NOMO-1 treated with dmso at 0.1 percent for 144 hours (cell line): ENCODE data around the gene SLC8B1.
A peak's percentile ranks its signal among the peaks of the same experiment; 100 is the strongest.
"Not testable (repeated sequence)": the region's sequence is repeated elsewhere in the genome, so short reads cannot be mapped to it uniquely, and the experiment has no call there.

Experiments used
- DNase-seq: peaks from one replicate; lab custom pipeline; 2025; ENCODE audit not compliant: unreplicated experiment; lab: John Stamatoyannopoulos, UW

SLC8B1 gene

GRCh38 chr12:113358381-113359132 is 23.6 kb upstream of the SLC8B1 start, which contains the start of gene PLBD2:
PLBD2 (plus strand) TSS chr12:113358587; CDS start chr12:113358601, 14 bp downstream.
- peak; percentile 94 for DNase-seq

GRCh38 chr12:113354192-113354591 is 19.3 kb upstream of the SLC8B1 start:
- DNase-seq: not testable (repeated sequence)

- no peak for DNase-seq
These were observed 16.2 kb upstream of the SLC8B1 start for GRCh38 chr12:113351089-113351488.

GRCh38 chr12:113348849-113349536 is 14.1 kb upstream of the SLC8B1 start:
- DNase-seq: no peak

- DNase-seq: no peak
These were observed 13.0 kb upstream of the SLC8B1 start for GRCh38 chr12:113347892-113348291.

- no peak for DNase-seq
These were observed 12.2 kb upstream of the SLC8B1 start for GRCh38 chr12:113347107-113347506.

GRCh38 chr12:113346353-113346752 is 11.4 kb upstream of the SLC8B1 start:
- DNase-seq: no peak

- DNase-seq: no peak
These were observed 10.4 kb upstream of the SLC8B1 start for GRCh38 chr12:113345318-113345717.

- DNase-seq: no peak
These were observed 6.6 kb upstream of the SLC8B1 start for GRCh38 chr12:113341535-113341934.

GRCh38 chr12:113340061-113340460 is 5.2 kb upstream of the SLC8B1 start:
- no peak for DNase-seq

- no peak for DNase-seq
These were observed 4.6 kb upstream of the SLC8B1 start for GRCh38 chr12:113339540-113339939.

- DNase-seq: peak; percentile 75
These were observed 778 bp downstream of the SLC8B1 start for GRCh38 chr12:113333877-113334785.

GRCh38 chr12:113333418-113333750 is 1.5 kb downstream of the SLC8B1 start:
- DNase-seq: no peak

GRCh38 chr12:113332688-113333417 is 2.1 kb downstream of the SLC8B1 start:
- no peak for DNase-seq

- DNase-seq: no peak
These were observed 4.4 kb downstream of the SLC8B1 start for GRCh38 chr12:113330505-113330904.

- no peak for DNase-seq
These were observed 5.0 kb downstream of the SLC8B1 start for GRCh38 chr12:113329791-113330417.

- no peak for DNase-seq
These were observed 5.7 kb downstream of the SLC8B1 start for GRCh38 chr12:113329022-113329790.

- no peak for DNase-seq
These were observed 6.5 kb downstream of the SLC8B1 start for GRCh38 chr12:113328368-113328889.

GRCh38 chr12:113326775-113327395 is 8.0 kb downstream of the SLC8B1 start:
- no peak for DNase-seq
